ENCODE results near the gene PSG1.
"Not testable (repeated sequence)": the region's sequence is repeated elsewhere in the genome, so short reads cannot be mapped to it uniquely, and the experiment has no call there.

The PSG1 gene

GRCh38 chr19:42880621-42881020, 1.1 kb upstream of the PSG1 start:
- H3K4ac ChIP-seq (ENCODE audit: low read length); H3K36me3 ChIP-seq (replicated peaks in 1 of 2; ENCODE audit: control insufficient read depth in 2 of 2, insufficient read depth in 2 of 2, low read length in 2 of 2); H3K27ac ChIP-seq (replicated peaks; ENCODE audit: low read length); H3K4me1 ChIP-seq (ENCODE audit: control insufficient read depth in 2 of 2, insufficient read depth in 1 of 2, low read depth in 1 of 2, low read length in 2 of 2); H3K79me1 ChIP-seq (ENCODE audit: low read depth, low read length); H3K9me3 ChIP-seq (replicated peaks in 1 of 2; ENCODE audit: control insufficient read depth in 2 of 2, insufficient read depth in 1 of 2, low read depth in 1 of 2, low read length in 2 of 2); H3K27me3 ChIP-seq (ENCODE audit: control insufficient read depth in 3 of 3, insufficient read depth in 3 of 3, low read depth in 1 of 3, low read length in 3 of 3); H3K4me3 ChIP-seq (ENCODE audit: low read length in 2 of 2); DNase-seq (ENCODE audit: low spot score); H2AFZ ChIP-seq (ENCODE audit: low read length); H3K4me2 ChIP-seq (ENCODE audit: insufficient read depth, low read length, poor library complexity, severe bottlenecking); H4K8ac ChIP-seq (ENCODE audit: low read depth, low read length); H3K14ac ChIP-seq (ENCODE audit: low read length); H2BK120ac ChIP-seq (ENCODE audit: low read depth, low read length); H2AK5ac ChIP-seq (ENCODE audit: low read depth, low read length); H2BK15ac ChIP-seq (ENCODE audit: low read length); H3K9ac ChIP-seq (ENCODE audit: low read depth, low read length, poor library complexity); H4K91ac ChIP-seq (ENCODE audit: low read depth, low read length, poor library complexity); H3K23ac ChIP-seq (ENCODE audit: low read depth, low read length, poor library complexity); H2BK5ac ChIP-seq (ENCODE audit: low read length); H2BK12ac ChIP-seq (ENCODE audit: low read length); H3K18ac ChIP-seq (ENCODE audit: low read length): not testable (repeated sequence)
- no CpG with 5 or more reads among the region's 9 CpGs for WGBS, 2 donors (ENCODE audit: extremely low coverage in 2 of 2, insufficient read length in 2 of 2, insufficient replicate concordance in 1 of 2)

- not testable (repeated sequence) for H4K91ac ChIP-seq (ENCODE audit: low read depth, low read length, poor library complexity); H3K4me2 ChIP-seq (ENCODE audit: insufficient read depth, low read length, poor library complexity, severe bottlenecking); H2BK15ac ChIP-seq (ENCODE audit: low read length); H3K4me1 ChIP-seq (ENCODE audit: control insufficient read depth in 2 of 2, insufficient read depth in 1 of 2, low read depth in 1 of 2, low read length in 2 of 2); H4K8ac ChIP-seq (ENCODE audit: low read depth, low read length); H3K14ac ChIP-seq (ENCODE audit: low read length); H2AFZ ChIP-seq (ENCODE audit: low read length); H3K18ac ChIP-seq (ENCODE audit: low read length); H3K27me3 ChIP-seq (ENCODE audit: control insufficient read depth in 3 of 3, insufficient read depth in 3 of 3, low read depth in 1 of 3, low read length in 3 of 3); H3K36me3 ChIP-seq (replicated peaks in 1 of 2; ENCODE audit: control insufficient read depth in 2 of 2, insufficient read depth in 2 of 2, low read length in 2 of 2); H3K79me1 ChIP-seq (ENCODE audit: low read depth, low read length); H3K4me3 ChIP-seq (ENCODE audit: low read length in 2 of 2); H2BK120ac ChIP-seq (ENCODE audit: low read depth, low read length); H3K9me3 ChIP-seq (replicated peaks in 1 of 2; ENCODE audit: control insufficient read depth in 2 of 2, insufficient read depth in 1 of 2, low read depth in 1 of 2, low read length in 2 of 2); H3K4ac ChIP-seq (ENCODE audit: low read length); H2AK5ac ChIP-seq (ENCODE audit: low read depth, low read length); H2BK5ac ChIP-seq (ENCODE audit: low read length); H3K9ac ChIP-seq (ENCODE audit: low read depth, low read length, poor library complexity); H3K23ac ChIP-seq (ENCODE audit: low read depth, low read length, poor library complexity); H2BK12ac ChIP-seq (ENCODE audit: low read length); DNase-seq (ENCODE audit: low spot score); H3K27ac ChIP-seq (replicated peaks; ENCODE audit: low read length)
Observed at GRCh38 chr19:42876596-42876995, 2.9 kb downstream of the PSG1 start.

GRCh38 chr19:42875881-42876280, 3.6 kb downstream of the PSG1 start:
- no CpG with 5 or more reads among the region's 1 CpG for WGBS, 2 donors (ENCODE audit: extremely low coverage in 2 of 2, insufficient read length in 2 of 2, insufficient replicate concordance in 1 of 2)
- H3K9me3 ChIP-seq (replicated peaks in 1 of 2; ENCODE audit: control insufficient read depth in 2 of 2, insufficient read depth in 1 of 2, low read depth in 1 of 2, low read length in 2 of 2); H2BK12ac ChIP-seq (ENCODE audit: low read length); H3K18ac ChIP-seq (ENCODE audit: low read length); H2BK120ac ChIP-seq (ENCODE audit: low read depth, low read length); H3K14ac ChIP-seq (ENCODE audit: low read length); H3K4me2 ChIP-seq (ENCODE audit: insufficient read depth, low read length, poor library complexity, severe bottlenecking); H3K9ac ChIP-seq (ENCODE audit: low read depth, low read length, poor library complexity); H3K79me1 ChIP-seq (ENCODE audit: low read depth, low read length); DNase-seq (ENCODE audit: low spot score); H3K27me3 ChIP-seq (ENCODE audit: control insufficient read depth in 3 of 3, insufficient read depth in 3 of 3, low read depth in 1 of 3, low read length in 3 of 3); H3K4ac ChIP-seq (ENCODE audit: low read length); H3K4me1 ChIP-seq (ENCODE audit: control insufficient read depth in 2 of 2, insufficient read depth in 1 of 2, low read depth in 1 of 2, low read length in 2 of 2); H3K23ac ChIP-seq (ENCODE audit: low read depth, low read length, poor library complexity); H3K36me3 ChIP-seq (replicated peaks in 1 of 2; ENCODE audit: control insufficient read depth in 2 of 2, insufficient read depth in 2 of 2, low read length in 2 of 2); H2BK5ac ChIP-seq (ENCODE audit: low read length); H3K4me3 ChIP-seq (ENCODE audit: low read length in 2 of 2); H4K8ac ChIP-seq (ENCODE audit: low read depth, low read length); H3K27ac ChIP-seq (replicated peaks; ENCODE audit: low read length); H2AFZ ChIP-seq (ENCODE audit: low read length); H4K91ac ChIP-seq (ENCODE audit: low read depth, low read length, poor library complexity); H2BK15ac ChIP-seq (ENCODE audit: low read length); H2AK5ac ChIP-seq (ENCODE audit: low read depth, low read length): not testable (repeated sequence)

DNA sequence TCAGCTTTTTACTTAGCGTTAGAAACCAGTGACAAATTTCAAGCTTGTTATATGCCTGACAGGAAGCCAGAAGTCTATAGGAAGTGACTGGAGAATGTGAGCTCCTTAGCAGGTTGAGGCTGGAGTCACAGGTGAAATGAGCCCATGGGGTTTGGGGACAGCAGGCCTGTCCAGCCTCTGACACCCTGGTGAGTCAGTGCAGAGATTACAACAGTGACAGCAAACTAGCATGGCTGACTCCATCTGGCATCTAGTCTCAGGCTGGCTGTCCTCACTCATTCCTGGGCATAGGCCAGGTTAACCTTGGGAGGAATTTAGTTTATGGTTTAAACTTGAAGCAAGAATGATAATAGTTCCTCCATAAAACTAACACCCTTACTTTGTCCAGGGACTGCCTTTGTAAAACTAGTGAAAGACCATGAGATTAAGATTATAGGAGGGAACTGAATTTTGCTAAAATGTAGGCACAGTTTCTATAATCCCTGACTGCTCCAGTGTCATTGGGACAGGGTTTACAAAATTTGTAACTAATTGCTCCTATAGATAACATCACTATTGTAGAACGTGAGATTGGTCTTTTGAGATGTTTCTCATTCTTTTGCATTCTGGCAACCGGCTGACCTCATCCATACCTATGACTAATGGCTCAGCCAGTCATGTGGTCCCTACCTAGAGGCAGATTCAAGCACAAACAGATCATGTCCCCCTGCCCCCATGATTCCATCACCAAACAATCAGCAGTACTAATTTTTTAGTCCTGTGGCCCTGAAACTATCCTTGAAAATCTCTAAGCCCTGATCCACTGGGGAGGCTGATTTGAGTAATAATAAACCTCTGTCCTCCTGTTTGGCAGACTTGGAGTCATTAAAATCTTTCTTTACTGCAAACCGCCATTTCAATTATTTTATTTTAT, 4.4 kb downstream of the PSG1 start:
- not testable (repeated sequence) for H2BK15ac ChIP-seq (ENCODE audit: low read length); H3K14ac ChIP-seq (ENCODE audit: low read length); H3K4ac ChIP-seq (ENCODE audit: low read length); H3K4me3 ChIP-seq (ENCODE audit: low read length in 2 of 2); H2BK12ac ChIP-seq (ENCODE audit: low read length); H4K8ac ChIP-seq (ENCODE audit: low read depth, low read length); H3K4me2 ChIP-seq (ENCODE audit: insufficient read depth, low read length, poor library complexity, severe bottlenecking); H3K27me3 ChIP-seq (ENCODE audit: control insufficient read depth in 3 of 3, insufficient read depth in 3 of 3, low read depth in 1 of 3, low read length in 3 of 3); H3K9me3 ChIP-seq (replicated peaks in 1 of 2; ENCODE audit: control insufficient read depth in 2 of 2, insufficient read depth in 1 of 2, low read depth in 1 of 2, low read length in 2 of 2); H3K4me1 ChIP-seq (ENCODE audit: control insufficient read depth in 2 of 2, insufficient read depth in 1 of 2, low read depth in 1 of 2, low read length in 2 of 2); H3K18ac ChIP-seq (ENCODE audit: low read length); H2AFZ ChIP-seq (ENCODE audit: low read length); H3K9ac ChIP-seq (ENCODE audit: low read depth, low read length, poor library complexity); H3K27ac ChIP-seq (replicated peaks; ENCODE audit: low read length); H2BK5ac ChIP-seq (ENCODE audit: low read length); H3K23ac ChIP-seq (ENCODE audit: low read depth, low read length, poor library complexity); H4K91ac ChIP-seq (ENCODE audit: low read depth, low read length, poor library complexity); H3K36me3 ChIP-seq (replicated peaks in 1 of 2; ENCODE audit: control insufficient read depth in 2 of 2, insufficient read depth in 2 of 2, low read length in 2 of 2); DNase-seq (ENCODE audit: low spot score); H2AK5ac ChIP-seq (ENCODE audit: low read depth, low read length); H3K79me1 ChIP-seq (ENCODE audit: low read depth, low read length); H2BK120ac ChIP-seq (ENCODE audit: low read depth, low read length)
- no CpG with 5 or more reads among the region's 4 CpGs for WGBS, 2 donors (ENCODE audit: extremely low coverage in 2 of 2, insufficient read length in 2 of 2, insufficient replicate concordance in 1 of 2)

All from neuronal stem cell (in vitro differentiated cells).